HG03135 (cell line): ENCODE data around the gene HSPB9.
"Not testable (repeated sequence)": the region's sequence is repeated elsewhere in the genome, so short reads cannot be mapped to it uniquely, and the experiment has no call there.

Experiments used
- ATAC-seq: cut with Tn5 transposase; IDR thresholded peaks from one replicate; pipeline ENCODE4 v1.9.1; 2021; ENCODE audit warnings: mild to moderate bottlenecking, moderate library complexity; ENCODE audit not compliant: unreplicated experiment

HSPB9 gene

GRCh38 chr17:42118545-42118944, 4.1 kb upstream of the HSPB9 start:
- ATAC-seq: no peak

DNA sequence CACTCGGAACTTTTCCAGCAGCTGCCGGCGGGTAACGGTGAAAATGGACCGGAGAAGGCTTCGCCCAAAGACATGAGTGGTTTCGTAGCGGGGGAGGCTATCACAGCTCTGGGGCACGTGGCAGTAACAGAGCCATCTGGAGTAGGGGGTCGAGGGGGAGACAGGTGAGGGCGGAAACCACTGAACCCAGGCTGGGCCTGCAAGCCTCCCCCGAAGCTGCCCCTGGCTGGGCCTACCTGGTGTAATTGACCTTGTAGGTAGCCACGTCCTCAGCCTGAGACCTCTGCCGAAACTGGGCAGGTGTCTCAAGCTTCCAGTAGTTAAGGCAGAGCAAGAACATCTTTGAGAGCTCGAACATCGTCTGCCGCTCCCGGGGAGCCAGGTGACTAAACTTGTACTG, 3.3 kb upstream of the HSPB9 start:
- no peak for ATAC-seq

- ATAC-seq: no peak
These were observed 2.3 kb upstream of the HSPB9 start for GRCh38 chr17:42120161-42120769.

- ATAC-seq: peak; percentile 64
These were observed 1.5 kb upstream of the HSPB9 start, which contains the start of gene KAT2A for GRCh38 chr17:42120770-42121769. Gene KAT2A (minus strand): TSS chr17:42121367. CDS start chr17:42121304, 63 bp downstream.

- ATAC-seq: no peak
These were observed 1.7 kb downstream of the HSPB9 start for GRCh38 chr17:42124256-42124655.

DNA sequence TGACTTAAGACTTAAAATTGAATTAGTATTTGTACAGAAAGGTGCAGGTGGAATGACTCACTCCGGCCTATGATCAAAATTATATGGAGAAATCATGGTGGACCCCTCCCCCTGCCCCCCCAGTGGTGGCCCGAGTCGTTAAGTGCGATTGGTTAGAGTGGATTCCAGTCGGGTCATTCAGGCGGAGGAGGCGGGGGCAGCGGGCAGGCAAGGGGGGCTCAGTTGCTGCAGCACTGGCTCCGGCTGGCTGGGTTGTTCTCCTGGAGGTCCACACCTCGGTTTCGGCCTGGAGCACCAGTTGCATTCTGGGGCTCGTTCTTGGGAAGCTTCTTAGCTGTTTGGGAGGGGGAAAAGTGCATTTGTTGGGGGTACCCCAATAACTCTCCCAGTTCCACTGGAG, 3.0 kb downstream of the HSPB9 start:
- no peak for ATAC-seq

GRCh38 chr17:42126836-42127235, 4.2 kb downstream of the HSPB9 start:
- ATAC-seq: no peak

DNA sequence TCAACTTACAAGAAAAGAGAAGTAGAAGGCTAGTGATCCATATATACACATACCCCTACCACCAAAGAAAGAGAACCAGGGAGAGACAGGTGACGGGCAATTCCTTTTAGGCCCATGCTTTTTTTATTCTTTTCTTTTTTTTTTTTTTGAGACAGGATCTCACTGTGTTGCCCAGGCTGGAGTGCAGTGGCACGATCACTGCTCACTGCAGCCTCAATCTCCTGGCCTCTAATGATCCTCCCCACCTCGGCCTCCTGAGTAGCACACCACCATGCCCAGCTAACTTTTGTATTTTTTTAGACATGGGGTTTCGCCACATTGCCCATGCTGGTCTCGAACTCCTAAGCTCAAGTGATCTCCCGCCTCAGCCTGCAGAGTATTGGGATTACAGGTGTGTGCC, 4.8 kb downstream of the HSPB9 start:
- ATAC-seq: no peak

DNA sequence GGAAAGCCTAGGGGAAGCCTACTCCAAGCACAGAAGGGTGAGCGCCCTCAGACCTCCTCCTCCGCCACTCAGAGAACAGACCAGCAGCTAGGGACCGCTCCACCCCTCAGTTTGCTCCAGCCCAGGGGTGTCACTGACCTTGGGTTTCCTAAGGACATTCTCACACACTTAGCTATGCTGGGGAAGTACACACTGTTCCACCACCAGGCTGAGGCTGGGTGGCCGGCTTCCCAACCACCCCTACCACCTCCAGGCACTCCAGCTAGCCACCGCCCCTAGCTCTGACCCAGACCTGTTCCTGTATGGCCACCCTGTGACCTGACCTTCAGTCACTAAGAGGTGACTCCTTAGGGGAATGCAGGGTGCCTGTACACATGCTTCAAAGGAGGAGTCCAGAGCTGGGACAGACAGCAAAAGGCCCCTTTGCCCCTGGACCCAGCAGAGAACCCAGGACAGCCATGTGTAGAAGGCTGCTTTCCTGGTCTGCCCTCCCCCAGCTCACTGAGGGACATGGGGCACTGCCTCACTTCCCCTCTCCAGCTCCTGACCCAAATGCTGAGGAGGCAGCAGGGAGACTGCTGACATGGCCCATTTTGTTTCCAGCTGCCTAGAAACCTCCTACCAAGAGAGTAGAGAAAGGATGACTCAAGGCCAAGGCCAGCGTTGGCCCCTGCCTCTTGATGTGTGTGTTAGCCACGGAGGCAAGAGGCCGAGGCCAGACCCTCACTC, 6.7 kb downstream of the HSPB9 start:
- no peak for ATAC-seq

GRCh38 chr17:42130310-42130936, 7.8 kb downstream of the HSPB9 start:
- ATAC-seq: no peak

DNA sequence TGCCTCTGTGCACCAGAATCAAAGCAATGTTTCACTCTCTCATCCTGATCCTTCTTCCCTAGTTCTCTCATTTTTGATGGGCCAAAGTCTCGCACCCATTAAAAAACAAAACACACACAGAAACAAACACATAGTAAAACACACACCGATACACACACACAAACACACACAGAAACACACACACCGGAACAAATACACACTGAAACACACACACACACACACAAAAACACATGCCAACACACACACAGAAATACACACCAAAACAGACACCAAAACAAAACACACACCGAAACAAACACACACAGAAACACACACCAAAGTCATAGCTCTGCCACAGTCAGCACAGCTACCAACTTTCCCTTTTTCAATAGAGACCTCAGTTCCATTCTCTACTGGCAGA, 8.6 kb downstream of the HSPB9 start:
- no peak for ATAC-seq

DNA sequence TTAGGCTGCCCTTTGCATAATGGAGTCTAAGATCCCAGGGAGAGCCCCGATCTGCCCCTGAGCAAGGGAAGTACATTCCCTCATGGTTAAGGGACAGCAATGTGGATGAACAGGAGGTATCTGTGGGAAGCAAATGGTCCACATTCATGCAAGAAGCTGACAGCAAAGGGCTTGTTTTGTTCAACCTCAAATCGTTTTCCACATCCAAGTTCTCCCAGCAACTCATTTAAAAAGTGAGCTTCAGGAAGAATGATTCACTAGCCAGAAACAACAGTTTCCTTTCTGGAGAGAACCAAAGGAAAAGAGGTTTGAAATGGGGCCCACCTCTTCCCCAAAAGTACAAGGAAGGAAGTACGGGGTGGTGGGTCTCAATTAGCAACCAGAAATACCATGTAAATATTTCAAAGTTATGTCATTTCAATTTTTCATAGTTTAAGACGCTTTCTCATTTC, 9.4 kb downstream of the HSPB9 start:
- no peak for ATAC-seq

DNA sequence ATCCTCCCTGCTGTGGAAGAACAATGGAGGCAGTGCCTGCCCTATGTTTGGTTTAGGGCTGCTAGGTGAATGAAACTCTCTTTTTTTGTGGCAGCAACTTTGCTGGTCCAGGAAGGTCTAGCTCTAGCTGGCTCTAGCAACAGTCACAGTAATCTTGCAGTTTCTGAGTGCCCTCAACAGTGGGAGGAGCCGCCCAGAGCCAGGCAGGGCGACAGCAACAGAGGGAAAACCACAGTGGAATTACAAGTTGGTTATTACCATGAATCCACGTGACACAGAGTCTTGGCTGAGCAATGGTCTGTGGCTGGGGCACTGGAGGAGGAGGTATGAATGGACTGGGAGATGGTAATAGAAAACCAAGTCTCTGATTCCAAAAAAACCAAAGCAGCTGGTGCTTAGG, 10.3 kb downstream of the HSPB9 start:
- peak; percentile 26 for ATAC-seq

- peak; percentile 58 for ATAC-seq
These were observed 10.9 kb downstream of the HSPB9 start for GRCh38 chr17:42133461-42134041.

DNA sequence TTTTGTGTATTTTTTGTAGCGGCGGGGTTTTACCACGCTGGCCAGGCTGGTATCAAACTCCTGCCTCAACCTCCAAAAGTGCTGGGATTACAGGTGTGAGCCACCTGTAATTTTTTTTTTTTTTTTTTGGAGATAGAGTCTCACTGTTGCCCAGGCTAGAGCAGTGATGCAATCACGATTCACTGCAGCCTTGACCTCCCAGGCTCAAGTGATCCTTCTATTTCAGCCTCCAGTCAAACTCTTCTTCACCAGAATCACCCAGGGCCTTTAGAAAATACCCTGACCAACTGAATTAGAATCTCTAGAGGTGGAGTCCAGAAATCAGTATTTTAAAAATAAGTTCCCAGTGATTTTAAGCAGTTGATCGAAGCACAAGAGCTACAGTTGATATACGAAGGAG, 12.5 kb downstream of the HSPB9 start:
- no peak for ATAC-seq

DNA sequence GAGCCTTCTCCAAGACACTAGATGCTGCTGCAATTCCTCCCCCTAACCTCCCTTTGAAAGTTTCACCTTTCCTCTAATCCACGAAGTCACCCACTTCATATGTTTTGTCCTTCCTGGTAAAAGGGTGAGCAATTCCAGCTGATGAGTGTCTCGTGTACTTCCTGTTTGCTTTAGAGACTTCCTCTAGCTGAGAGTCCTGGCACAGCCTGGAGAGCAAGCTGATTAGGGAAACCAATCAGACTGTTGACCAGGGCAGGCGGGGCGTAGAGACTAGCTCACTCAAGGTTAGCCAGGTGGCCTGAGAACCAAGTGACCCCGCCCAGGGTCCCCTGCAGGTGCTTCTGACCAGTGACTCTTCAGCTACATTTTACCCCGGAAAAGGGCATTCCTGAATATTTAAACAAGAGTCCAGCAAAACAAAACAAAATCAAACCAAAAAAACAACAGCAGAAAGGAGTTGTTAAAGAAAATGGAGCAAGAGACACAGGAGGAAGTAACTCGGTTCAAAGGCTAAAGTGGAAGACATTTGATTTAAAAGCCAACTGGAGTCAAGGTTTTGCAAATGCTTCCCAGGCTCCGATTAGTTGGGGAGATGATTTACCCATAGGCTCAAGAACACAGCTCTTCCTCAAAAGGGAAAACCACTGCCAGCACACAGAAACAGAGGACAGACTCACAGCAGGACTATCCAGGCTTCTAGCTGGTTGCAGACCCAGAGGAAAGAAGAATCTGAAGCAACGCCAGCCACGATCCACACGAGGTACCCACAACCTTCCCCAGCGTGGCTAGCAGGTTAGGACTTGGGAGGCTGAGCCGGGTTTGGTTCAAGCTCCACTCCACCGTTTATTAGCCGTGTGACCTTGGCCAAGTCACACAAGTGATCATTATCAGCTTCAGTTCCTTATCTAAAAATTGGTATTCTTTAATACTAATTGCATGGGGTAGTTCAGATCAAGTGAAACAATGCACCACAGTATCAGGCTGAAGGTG, 13.4 kb downstream of the HSPB9 start:
- no peak for ATAC-seq

DNA sequence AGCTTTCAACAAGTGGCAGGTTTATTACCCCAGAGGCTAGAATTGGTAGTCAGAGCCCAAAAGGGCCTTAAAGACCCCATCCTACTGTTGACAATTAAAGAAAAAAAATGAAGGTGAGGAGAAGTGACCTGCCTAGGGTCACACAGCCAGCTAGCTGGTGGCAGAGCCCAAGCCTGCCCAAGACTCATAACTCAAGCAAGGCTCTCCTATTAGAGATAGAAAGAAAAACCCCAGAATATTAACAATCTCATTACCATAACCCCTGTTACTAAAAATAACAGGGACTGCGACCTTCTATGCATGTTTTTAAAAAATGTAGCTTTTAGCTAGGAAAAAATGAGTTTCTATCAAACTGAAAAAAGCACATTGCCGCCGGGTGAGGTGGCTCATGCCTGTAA, 14.0 kb downstream of the HSPB9 start:
- no peak for ATAC-seq

DNA sequence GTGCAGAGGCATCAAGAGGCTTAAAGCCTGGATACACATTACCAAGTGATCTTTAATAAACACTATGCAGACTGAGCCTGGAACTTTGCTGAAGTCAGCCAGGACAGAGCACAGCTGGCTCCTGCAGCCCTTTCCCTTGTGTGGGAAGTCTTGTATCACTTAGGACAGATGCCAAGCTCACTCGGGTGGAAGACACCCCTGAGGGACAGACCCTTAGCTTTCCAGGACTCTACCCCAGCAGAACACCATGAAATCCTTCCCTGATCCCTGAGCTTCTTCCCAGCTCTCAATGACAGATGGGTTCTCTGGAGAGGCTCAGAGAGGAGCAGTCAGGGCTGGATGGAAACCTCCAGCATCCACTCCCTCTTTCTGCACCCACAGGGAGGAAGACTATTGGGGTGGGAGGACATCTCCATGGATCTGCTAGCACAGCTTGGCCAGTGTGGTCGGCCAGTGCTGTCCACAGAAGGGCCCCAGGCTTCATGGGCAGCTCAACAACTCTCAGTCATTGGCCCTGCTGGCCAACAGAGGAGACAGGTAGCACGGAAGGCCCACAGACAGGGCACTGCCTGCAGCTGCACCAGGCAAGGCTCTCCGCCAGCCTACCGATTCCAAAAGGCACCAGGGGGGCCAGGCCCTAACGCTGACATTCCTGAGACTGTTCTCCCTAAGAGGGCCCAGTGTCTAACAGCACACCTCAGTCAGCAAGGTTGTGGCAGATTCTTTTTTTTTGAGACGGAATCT, 16.3 kb downstream of the HSPB9 start:
- no peak for ATAC-seq

GRCh38 chr17:42140690-42141089, 18.1 kb downstream of the HSPB9 start:
- not testable (repeated sequence) for ATAC-seq
